ENCODE data around the gene GPSM1. TPM values are rescaled to one million over a fixed set of nuclear protein-coding genes. Genes with fewer than 3 reads are reported as not detected.
A peak's percentile ranks its signal among the peaks of the same experiment; 100 is the strongest.

The GPSM1 gene
- total RNA-seq, 1 donor, result 39.1 TPM

- TF ChIP-seq, protein P1, sequence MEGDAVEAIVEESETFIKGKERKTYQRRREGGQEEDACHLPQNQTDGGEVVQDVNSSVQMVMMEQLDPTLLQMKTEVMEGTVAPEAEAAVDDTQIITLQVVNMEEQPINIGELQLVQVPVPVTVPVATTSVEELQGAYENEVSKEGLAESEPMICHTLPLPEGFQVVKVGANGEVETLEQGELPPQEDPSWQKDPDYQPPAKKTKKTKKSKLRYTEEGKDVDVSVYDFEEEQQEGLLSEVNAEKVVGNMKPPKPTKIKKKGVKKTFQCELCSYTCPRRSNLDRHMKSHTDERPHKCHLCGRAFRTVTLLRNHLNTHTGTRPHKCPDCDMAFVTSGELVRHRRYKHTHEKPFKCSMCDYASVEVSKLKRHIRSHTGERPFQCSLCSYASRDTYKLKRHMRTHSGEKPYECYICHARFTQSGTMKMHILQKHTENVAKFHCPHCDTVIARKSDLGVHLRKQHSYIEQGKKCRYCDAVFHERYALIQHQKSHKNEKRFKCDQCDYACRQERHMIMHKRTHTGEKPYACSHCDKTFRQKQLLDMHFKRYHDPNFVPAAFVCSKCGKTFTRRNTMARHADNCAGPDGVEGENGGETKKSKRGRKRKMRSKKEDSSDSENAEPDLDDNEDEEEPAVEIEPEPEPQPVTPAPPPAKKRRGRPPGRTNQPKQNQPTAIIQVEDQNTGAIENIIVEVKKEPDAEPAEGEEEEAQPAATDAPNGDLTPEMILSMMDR (IDR thresholded peaks at IDR 0.05; ENCODE audit: extremely low read depth, low read depth, low read length), result no peak
- no peak for DNase-seq (ENCODE audit: insufficient read length, low spot score, missing footprints)
- Histone ChIP-seq H3K9me3 (ENCODE audit: low read depth, low read length) (peaks cover 4% of the 10 kb centered on the region), H3K4me3 (ENCODE audit: insufficient read depth, low read length) (no peak overlapping the region), H3K4me1 (ENCODE audit: insufficient read depth, low read length) (no peaks in the 10 kb centered on the region), H3K79me2 (ENCODE audit: insufficient read depth, low read length) (no peaks in the 10 kb centered on the region), H3K27me3 (ENCODE audit: insufficient read depth, low read length) (no peaks in the 10 kb centered on the region), H3K36me3 (ENCODE audit: insufficient read depth, low read length) (no peaks in the 10 kb centered on the region), H3K4me2 (ENCODE audit: insufficient read depth, low read length) (no peak overlapping the region), H2AFZ (ENCODE audit: low read length) (no peak overlapping the region), H3K27ac (ENCODE audit: low read depth, low read length) (no peak overlapping the region), H4K20me1 (ENCODE audit: insufficient read depth, low read length) (no peaks in the 10 kb centered on the region)
Observed at GRCh38 chr9:136310273-136311030, 16.9 kb upstream of the GPSM1 start.

DNA sequence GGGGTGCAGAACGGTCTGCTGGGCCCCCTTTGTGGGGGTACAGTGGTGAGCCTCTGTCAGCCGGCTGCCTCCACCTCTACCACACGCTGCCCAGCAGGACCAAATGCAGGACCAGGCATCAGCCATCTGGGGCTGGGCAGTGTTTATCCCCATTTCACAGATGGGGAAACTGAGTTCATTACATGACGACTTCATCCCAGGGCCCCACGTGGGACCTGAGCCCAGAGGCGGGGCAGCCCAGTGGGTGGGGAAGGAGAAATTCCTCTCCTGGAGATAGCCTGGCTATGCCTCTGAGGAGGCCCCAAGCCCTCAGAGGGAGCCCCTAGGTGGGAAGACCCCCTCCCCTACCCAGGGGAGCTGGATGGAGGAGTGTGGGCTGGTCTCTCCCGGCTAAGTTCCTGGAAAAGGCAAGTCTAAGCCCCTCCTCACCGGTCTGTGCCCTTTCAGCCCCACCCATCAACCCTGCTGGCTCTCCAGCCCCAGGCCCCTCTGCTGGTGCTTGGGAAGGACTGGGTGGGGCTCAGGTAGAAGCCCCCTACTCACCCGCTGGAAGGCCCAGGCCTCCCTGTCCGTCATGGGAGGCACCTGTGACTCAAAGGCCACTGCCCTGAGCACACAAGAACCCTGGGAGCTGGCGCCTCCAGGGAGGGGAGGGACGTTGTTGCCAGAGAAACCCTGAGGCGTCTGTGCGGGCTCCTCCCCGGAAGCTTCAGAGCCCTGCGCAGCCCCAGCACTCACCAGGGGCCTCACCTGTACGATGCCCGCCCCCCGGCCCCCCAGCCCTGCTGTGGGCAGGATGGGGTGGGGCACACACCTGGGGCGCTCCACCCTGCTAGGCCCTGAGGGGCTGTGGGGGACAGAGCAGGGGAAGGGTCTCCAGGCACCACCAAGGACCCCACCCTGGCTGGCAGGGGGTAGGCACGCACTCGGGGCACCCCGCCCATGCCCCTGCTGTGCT lies 16.0 kb upstream of the GPSM1 start:
- no peak overlapping the region for H3K4me2 ChIP-seq (ENCODE audit: insufficient read depth, low read length)
- H2AFZ ChIP-seq (ENCODE audit: low read length), result no peak overlapping the region
- no peak for DNase-seq (ENCODE audit: insufficient read length, low spot score, missing footprints)
- no peak overlapping the region for H3K27ac ChIP-seq (ENCODE audit: low read depth, low read length)
- H3K36me3 ChIP-seq (ENCODE audit: insufficient read depth, low read length), result no peaks in the 10 kb centered on the region
- peaks cover 4% of the 10 kb centered on the region for H3K9me3 ChIP-seq (ENCODE audit: low read depth, low read length)
- no peaks in the 10 kb centered on the region for H3K4me1 ChIP-seq (ENCODE audit: insufficient read depth, low read length)
- no peaks in the 10 kb centered on the region for H4K20me1 ChIP-seq (ENCODE audit: insufficient read depth, low read length)
- no peaks in the 10 kb centered on the region for H3K27me3 ChIP-seq (ENCODE audit: insufficient read depth, low read length)
- no peaks in the 10 kb centered on the region for H3K79me2 ChIP-seq (ENCODE audit: insufficient read depth, low read length)
- H3K4me3 ChIP-seq (ENCODE audit: insufficient read depth, low read length), result no peak overlapping the region
- TF ChIP-seq, protein P1 (IDR thresholded peaks at IDR 0.05; ENCODE audit: extremely low read depth, low read depth, low read length), result no peak

DNA sequence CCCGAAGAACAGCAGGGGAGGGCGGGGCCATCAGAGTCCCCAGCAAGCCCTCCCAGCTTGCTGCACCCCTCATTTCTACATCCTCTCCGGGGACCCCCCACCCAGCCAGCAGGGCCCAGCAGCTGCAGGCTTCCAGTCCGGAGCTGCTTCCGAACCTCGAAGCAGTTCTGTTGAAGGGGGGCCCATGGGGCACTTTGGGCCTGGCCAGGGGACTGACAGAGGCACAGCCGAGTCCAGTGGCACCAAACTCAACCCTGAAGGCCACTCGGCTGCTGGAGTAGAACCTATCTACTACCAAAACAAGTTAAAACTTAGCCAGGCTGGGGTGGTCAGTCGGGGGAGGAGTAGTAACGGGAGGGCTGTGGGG lies 15.3 kb upstream of the GPSM1 start:
- TF ChIP-seq, protein P1 (IDR thresholded peaks at IDR 0.05; ENCODE audit: extremely low read depth, low read depth, low read length), result no peak
- H4K20me1 ChIP-seq (ENCODE audit: insufficient read depth, low read length), result no peaks in the 10 kb centered on the region
- no peaks in the 10 kb centered on the region for H3K36me3 ChIP-seq (ENCODE audit: insufficient read depth, low read length)
- H3K4me2 ChIP-seq (ENCODE audit: insufficient read depth, low read length), result no peak overlapping the region
- no peak for DNase-seq (ENCODE audit: insufficient read length, low spot score, missing footprints)
- peaks cover 4% of the 10 kb centered on the region for H3K9me3 ChIP-seq (ENCODE audit: low read depth, low read length)
- no peak overlapping the region for H3K27ac ChIP-seq (ENCODE audit: low read depth, low read length)
- no peaks in the 10 kb centered on the region for H3K27me3 ChIP-seq (ENCODE audit: insufficient read depth, low read length)
- H3K79me2 ChIP-seq (ENCODE audit: insufficient read depth, low read length), result no peaks in the 10 kb centered on the region
- H3K4me3 ChIP-seq (ENCODE audit: insufficient read depth, low read length), result no peak overlapping the region
- no peaks in the 10 kb centered on the region for H3K4me1 ChIP-seq (ENCODE audit: insufficient read depth, low read length)
- H2AFZ ChIP-seq (ENCODE audit: low read length), result no peak overlapping the region

- Histone ChIP-seq H3K79me2 (ENCODE audit: insufficient read depth, low read length) (no peaks in the 10 kb centered on the region), H3K4me1 (ENCODE audit: insufficient read depth, low read length) (no peaks in the 10 kb centered on the region)
Observed at GRCh38 chr9:136312436-136312835, 14.9 kb upstream of the GPSM1 start.

More at GRCh38 chr9:136312436-136312835, 14.9 kb upstream of the GPSM1 start:
- TF ChIP-seq, protein P1 (IDR thresholded peaks at IDR 0.05; ENCODE audit: extremely low read depth, low read depth, low read length), result peak; percentile 61
- Histone ChIP-seq H3K4me3 (ENCODE audit: insufficient read depth, low read length) (no peak overlapping the region), H3K9me3 (ENCODE audit: low read depth, low read length) (peaks cover 4% of the 10 kb centered on the region), H3K27ac (ENCODE audit: low read depth, low read length) (no peak overlapping the region), H3K36me3 (ENCODE audit: insufficient read depth, low read length) (no peaks in the 10 kb centered on the region), H4K20me1 (ENCODE audit: insufficient read depth, low read length) (no peaks in the 10 kb centered on the region), H2AFZ (ENCODE audit: low read length) (no peak overlapping the region), H3K27me3 (ENCODE audit: insufficient read depth, low read length) (no peaks in the 10 kb centered on the region), H3K4me2 (ENCODE audit: insufficient read depth, low read length) (no peak overlapping the region)
- DNase-seq (ENCODE audit: insufficient read length, low spot score, missing footprints), result peak; percentile 98
